ENCODE measurements around the gene WWC2.

The WWC2 gene

GRCh38 chr4:183329954-183330742 lies 231.1 kb downstream of the WWC2 start:
- no peak for DNase-seq (ENCODE audit: low read depth)

DNA sequence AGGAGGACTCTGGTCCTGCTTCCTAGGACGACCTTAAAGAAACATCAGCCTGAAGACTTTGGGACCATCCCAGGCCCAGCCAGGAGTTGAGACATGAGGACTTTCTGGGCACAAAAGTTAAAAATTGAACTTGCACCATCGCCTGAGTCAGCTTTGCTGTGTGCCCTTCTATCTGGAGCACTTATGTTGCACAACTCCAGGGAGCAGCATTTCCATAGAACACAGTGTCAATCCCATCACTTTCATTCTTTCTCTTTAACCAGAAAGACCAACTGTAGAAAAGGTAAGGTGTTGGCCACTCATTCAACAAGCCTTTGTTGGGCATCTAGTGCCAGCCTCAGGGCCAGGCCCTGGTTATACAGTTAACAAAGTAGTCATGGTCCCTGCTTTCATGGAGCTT lies 231.8 kb downstream of the WWC2 start:
- no peak for DNase-seq (ENCODE audit: low read depth)

DNA sequence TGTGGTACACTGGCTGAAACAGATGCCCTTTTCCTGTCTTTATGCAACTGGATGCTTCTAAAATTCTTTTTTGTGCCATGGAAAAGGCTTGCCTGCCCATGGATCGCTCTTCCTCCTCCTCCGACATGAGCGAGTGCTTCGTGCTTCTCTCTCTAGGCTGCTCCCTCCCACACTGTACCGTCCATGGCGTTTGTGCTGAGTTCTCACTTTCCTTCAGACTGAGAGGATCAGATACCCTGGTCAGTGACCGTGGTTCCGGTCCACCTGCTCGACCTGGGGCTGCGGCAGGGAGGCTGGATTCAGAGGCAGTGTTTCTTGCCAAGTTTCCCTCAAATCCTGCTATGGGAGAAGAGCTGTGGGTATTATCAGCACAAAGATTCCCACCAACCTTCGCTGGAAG lies 233.4 kb downstream of the WWC2 start:
- DNase-seq (ENCODE audit: low read depth): no peak

DNA sequence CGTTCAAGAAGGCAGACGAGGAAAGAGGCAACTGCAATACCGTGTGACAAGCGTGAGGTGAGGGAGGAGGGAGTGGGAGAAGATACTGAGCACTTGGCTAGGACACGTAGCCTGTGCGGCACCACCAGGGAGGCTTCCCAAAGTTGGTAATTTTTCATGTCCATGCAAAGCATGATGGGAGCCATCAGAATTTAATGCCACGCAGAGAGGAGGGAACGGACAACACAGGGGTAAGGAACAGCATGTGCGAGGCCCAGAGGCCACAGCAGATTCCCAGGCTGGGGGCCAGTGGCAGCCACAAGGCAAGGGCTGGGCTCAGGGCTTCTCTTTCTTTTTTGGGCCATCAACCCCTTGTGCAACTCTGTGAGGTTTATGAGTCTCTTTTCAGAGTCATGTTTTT lies 234.1 kb downstream of the WWC2 start:
- no peak for DNase-seq (ENCODE audit: low read depth)

DNA sequence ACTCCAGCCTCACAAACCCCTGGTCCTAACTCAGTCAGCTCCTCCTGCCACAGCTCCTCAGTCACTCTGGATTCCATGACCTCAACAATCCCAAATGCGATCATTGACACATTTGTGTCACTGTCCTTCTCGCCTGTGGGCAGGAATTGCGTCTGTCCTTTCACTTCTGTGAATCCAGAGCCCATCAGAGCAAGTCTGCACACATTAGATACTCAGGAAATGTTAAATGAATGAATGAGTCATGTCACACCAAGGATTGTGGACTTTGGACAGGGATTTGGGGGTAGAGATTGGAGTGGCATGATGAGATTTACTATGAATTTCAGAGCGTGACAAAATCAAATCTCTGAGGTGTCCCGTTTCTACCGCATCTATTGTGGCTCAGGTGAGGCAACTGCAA lies 234.9 kb downstream of the WWC2 start:
- no peak for DNase-seq (ENCODE audit: low read depth)

- DNase-seq (ENCODE audit: low read depth): peak; percentile 72
Observed at GRCh38 chr4:183335369-183335940, 236.4 kb downstream of the WWC2 start.

- DNase-seq (ENCODE audit: low read depth): no peak
Observed at GRCh38 chr4:183337349-183337748, 238.3 kb downstream of the WWC2 start.

GRCh38 chr4:183337833-183338232 lies 238.8 kb downstream of the WWC2 start:
- no peak for DNase-seq (ENCODE audit: low read depth)

DNA sequence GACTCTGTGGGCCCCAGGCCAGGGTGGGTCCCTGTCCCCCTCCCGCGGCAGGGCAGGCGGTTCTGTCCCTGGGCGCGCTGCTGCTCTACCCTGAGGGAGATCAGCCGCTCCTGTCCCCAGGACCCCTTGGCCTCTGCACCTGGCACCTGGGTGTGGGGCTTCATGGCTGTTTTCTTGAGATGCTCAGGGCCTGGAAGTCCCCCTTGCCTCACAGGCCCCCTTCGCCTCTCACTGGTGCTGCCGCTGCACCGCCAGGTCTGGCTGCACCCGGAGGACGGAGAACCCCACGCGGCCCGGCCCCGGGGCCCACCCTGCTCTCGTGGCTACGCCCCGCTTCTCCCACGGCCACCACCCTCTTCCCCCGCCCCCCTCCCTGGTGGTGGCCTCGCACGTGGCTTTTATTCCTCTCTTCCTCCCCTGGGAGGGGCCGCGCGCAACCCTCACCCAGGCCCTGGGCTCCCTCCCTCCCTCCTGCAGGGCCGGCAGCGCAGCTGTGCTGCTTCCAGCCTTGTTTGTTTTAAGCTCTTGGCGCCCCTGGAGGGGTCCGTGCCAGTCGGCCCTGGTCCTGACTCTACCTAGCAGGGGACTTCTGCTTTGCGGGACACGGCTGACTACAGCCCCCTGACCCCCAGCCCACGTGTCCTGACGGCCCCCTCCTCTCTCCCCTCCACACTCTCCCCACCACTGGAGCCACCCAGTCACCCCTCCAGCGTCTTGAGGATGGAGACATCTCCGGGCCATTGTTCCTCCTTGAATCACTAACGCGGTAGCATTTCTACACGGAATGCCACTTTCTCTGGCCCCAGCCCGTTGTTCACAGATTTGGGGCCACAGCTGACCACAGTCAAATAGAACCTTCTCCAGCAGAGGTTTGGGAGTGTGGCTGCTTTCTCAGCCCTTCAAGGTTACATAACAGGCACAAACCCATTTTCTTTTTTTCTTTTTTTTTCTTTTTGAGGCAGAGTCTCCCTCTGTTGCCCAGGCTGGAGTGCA lies 243.8 kb downstream of the WWC2 start:
- DNase-seq (ENCODE audit: low read depth): no peak

DNA sequence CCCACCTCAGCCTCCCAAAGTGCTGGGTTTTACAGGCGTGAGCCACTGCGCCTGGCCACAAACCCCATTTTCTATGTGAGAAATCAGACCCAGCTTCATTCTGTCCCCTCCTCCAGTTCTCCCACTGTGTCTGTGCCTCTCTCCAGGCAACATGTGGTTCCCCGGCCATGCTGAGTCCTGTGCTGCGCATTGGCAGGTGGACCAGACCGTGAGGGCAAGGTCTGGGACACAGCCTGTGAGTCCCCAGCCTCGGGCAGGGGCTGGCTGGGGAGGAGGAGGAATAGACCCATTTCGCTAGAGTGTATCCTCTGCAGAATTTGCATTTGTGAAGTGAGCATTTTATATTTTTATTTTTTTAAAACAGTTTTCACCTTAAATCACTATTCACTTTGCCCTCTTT lies 244.7 kb downstream of the WWC2 start:
- DNase-seq (ENCODE audit: low read depth): no peak

- DNase-seq (ENCODE audit: low read depth): no peak
Observed at GRCh38 chr4:183344523-183345255, 245.6 kb downstream of the WWC2 start.

GRCh38 chr4:183345261-183345660 lies 246.2 kb downstream of the WWC2 start:
- no peak for DNase-seq (ENCODE audit: low read depth)

DNA sequence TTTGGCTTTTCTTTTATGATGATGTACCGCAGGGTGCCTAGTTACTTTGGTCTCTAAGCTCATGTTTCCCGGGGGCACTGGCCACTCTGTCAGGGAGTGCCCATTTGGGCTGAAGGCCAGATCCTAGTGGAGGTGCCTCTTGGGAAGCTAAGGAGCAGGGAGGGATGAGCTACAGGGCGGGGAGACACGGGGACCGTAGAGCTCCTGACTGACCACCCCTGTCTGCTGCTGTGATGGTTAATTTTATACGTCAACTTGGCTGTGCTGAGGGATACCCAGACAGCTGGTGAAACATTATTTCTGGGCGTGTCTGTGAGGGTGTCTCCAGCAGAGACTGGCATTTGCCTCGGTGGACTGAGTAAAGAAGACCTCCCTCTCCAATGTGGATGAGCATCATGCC lies 248.1 kb downstream of the WWC2 start:
- DNase-seq (ENCODE audit: low read depth): no peak

GRCh38 chr4:183347566-183347965 lies 248.5 kb downstream of the WWC2 start:
- DNase-seq (ENCODE audit: low read depth): no peak

GRCh38 chr4:183348136-183348535 lies 249.1 kb downstream of the WWC2 start:
- no peak for DNase-seq (ENCODE audit: low read depth)

DNA sequence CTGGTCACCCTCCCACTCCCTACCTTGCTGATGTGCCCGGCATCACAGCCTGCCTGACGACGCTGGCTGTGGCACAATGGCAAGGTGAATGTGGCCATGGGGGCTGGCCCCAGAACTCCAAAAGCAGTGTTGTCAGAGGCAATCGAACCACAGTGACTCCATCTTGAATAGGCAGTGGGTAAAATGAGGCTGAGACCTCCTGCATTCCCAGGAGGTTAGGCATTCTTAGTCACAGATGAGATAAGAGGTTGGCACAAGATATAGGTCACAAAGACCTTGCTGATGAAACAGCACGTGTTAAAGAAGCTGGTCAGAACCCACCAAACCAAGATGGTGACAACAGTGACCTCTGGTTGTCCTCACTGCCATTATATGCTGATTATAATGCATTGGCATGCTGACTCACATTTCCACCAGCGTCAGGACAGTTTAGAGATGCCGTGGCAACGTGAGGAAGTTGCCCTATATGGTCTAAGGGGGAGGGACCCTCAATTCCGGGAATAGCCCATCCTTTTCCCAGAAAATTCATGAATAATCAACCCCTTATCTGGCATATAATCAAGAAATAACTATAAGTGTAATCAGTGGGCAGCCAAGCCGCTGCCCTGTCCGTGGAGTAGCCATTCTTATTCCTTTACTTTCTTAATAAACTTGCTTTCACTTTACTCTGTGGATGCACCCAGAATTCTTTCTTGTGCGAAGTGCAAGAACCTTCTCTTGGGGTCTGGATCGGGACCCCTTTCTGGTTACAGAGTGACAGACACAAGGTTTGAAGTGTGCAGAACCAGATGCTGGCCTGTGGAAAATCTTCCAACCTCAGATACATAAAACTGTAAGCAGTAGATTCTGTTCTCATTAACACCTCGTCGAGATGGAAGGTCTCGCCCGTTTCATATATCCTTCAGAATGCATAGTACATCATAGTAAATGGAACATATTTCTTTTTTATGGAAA lies 249.9 kb downstream of the WWC2 start:
- peak; percentile 83 for DNase-seq (ENCODE audit: low read depth)

- no peak for DNase-seq (ENCODE audit: low read depth)
Observed at GRCh38 chr4:183349673-183350072, 250.6 kb downstream of the WWC2 start.

- DNase-seq (ENCODE audit: low read depth): no peak
Observed at GRCh38 chr4:183350317-183351071, 251.4 kb downstream of the WWC2 start.

DNA sequence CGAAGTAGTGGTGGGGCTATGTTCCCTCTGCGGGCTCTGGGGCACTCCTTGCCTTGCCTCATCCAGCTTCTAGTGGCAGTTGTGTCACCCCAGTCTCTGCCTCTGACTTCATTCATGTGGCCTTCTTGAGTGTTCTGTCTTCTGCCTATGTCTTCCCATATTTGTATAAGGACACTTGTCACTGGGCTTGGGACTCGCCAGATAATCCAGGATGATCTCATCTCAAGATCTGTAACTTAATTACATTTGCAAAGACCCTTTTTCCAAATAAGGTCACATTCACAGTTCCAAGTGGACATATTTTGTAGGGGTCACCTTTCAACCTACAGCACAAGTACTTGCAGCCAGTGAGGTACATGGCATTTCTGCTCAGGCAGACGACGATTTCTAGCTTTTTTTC lies 253.5 kb downstream of the WWC2 start:
- no peak for DNase-seq (ENCODE audit: low read depth)

- DNase-seq (ENCODE audit: low read depth): no peak
Observed at GRCh38 chr4:183353557-183353956, 254.5 kb downstream of the WWC2 start.

Measured in HS-27A (cell line).